GM13976 (cell line): ENCODE measurements around the gene DDX10.

Experiments used
- DNase-seq: peaks from one replicate; pipeline ENCODE4 v3.0.0; 2012; ENCODE audit warnings: low spot score
- CTCF ChIP-seq: IDR thresholded peaks from 2 replicates; pipeline ENCODE4 v1.5.1; 2012; ENCODE audit warnings: borderline replicate concordance, mild to moderate bottlenecking; ENCODE audit not compliant: insufficient read depth; ENCODE audit errors: extremely low read depth, missing control alignments, control extremely low read depth
- in situ Hi-C: fragments of 300-500 bp; cut with MboI; formaldehyde crosslinking; loops from one replicate; pipeline ENCODE4 v1.12.0; 2022; ENCODE audit warnings: low sequenced_read_pairs, mixed read lengths, inconsistent platforms; ENCODE audit not compliant: unreplicated experiment

The DDX10 gene

DNA sequence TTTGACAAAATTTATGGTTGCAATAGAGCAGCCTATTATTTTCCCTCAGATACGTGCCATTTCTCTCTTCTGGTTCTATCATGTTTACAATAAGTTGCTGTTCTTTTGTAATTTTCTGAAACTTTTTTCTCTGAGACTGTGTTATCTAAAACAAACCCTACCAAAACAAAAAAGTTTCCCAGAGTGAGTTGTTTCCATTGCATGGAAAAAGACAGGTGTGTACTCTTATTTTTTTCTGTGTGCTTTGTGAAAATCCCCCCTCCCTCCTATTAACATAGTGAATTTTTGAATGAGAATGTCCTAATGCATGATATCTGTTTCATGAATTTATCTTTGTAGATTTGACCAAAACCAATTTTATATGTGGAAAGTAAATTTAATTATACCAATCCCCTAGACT, 137.6 kb downstream of the DDX10 start:
- TF ChIP-seq CTCF, result no peak
- no peak for DNase-seq
- in situ Hi-C loops, result no loop called here

- in situ Hi-C loops, result no loop called here
- TF ChIP-seq CTCF, result no peak
- no peak for DNase-seq
Measured at GRCh38 chr11:108803776-108804175, 138.9 kb downstream of the DDX10 start.

GRCh38 chr11:108804511-108804910, 139.6 kb downstream of the DDX10 start:
- no peak for TF ChIP-seq CTCF

GRCh38 chr11:108805030-108805429, 140.2 kb downstream of the DDX10 start:
- DNase-seq, result no peak
- no peak for TF ChIP-seq CTCF
- in situ Hi-C loops, result no loop called here

More at GRCh38 chr11:108804511-108804910, 139.6 kb downstream of the DDX10 start:
- in situ Hi-C loops, result no loop called here
- DNase-seq, result no peak

DNA sequence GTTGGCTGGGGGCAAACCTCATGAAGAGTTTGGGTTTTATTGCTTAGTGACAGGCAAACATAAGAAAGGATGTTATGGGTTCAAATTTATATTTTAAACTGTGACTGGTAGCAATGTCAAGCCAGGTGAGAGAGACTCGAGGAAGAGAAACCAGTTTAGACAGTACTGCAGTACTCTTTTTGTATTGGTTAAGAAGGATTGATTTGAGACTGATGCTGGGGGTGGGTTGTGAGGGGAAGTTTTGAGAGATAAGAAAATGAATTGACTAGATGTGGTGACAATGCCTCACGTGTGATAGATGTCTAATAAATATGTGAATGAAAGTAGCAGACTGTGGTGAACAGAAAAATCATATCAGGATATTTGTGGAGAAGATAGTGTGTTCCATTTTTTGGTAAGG, 142.4 kb downstream of the DDX10 start:
- in situ Hi-C loops, result no loop called here
- DNase-seq, result no peak
- TF ChIP-seq CTCF, result no peak

DNA sequence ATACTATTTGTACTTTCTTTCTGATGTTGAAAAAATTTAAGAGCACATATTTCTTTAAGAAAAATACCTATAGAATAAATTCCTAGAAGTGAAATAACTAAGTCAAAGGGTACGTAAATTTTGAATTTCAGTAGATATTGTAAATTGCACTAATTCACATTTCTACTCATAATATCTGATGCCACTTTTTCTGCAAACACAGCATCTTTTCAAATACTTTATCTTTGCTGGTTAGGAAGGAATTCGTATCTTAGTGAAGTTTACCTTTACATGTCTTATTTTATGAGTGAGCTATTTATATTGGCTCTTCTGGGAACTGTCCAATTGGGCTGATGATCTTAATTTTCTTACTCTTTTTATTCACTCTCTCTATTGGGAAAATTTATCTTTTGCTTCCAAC, 148.2 kb downstream of the DDX10 start:
- TF ChIP-seq CTCF, result no peak
- in situ Hi-C loops, result no loop called here
- DNase-seq, result no peak

GRCh38 chr11:108817976-108818375, 153.1 kb downstream of the DDX10 start:
- in situ Hi-C loops, result no loop called here
- no peak for DNase-seq
- no peak for TF ChIP-seq CTCF
